T-cell (primary cell): ENCODE measurements around the gene CRAMP1. TPM values are rescaled to one million over a fixed set of nuclear protein-coding genes. Genes with fewer than 3 reads are reported as not detected.

ENCODE experiments used
- ATAC-seq, 4 experiments: fragments of 200-7000 bp in 3 of 4; fragments of 150-1000 bp in 1 of 4; cut with Tn5 transposase; replicated peaks in 1 of 4; 1 replicate in 3 of 4; 2 replicates in 1 of 4; pipeline ENCODE4 v1.10.0; 2021; ENCODE audit warnings: moderate library complexity in 3 of 4, mild to moderate bottlenecking in 2 of 4, moderate number of reproducible peaks in 1 of 4
- CTCF ChIA-PET, 2 donors: fragments of 300-600 bp; sonication (Branson Sonifier 250); formaldehyde crosslinking; loops; one replicate each; lab custom pipeline; 2022; ENCODE audit warnings: antibody characterized with exemption in 2 of 2; lab: Charles Lee
- POLR2A ChIA-PET, 2 donors: fragments of 300-600 bp; sonication (Branson Sonifier 250); formaldehyde crosslinking; loops; one replicate each; lab custom pipeline; 2022; ENCODE audit warnings: antibody characterized with exemption in 2 of 2; lab: Charles Lee
- DNase-seq, 35 experiments: peaks; one replicate each; pipeline versions ENCODE4 v3.0.0 to v3.0.0-alpha.2; 2013 to 2023
- H3K27ac ChIP-seq: one replicate; pipeline ENCODE4 v1.5.1; 2013; ENCODE audit warnings: low read length
- H3K27me3 ChIP-seq, 2 experiments: replicated peaks in 1 of 2; 1 replicate in 1 of 2; 2 replicates in 1 of 2; pipeline versions ENCODE4 v1.6.1 to v1.7.0; 2013; ENCODE audit warnings: low read length in 1 of 2, mixed read lengths in 1 of 2; ENCODE audit not compliant: control insufficient read depth in 2 of 2, insufficient read depth in 2 of 2; ENCODE audit errors: extremely low read depth in 1 of 2
- H3K36me3 ChIP-seq, 2 donors: 1 replicate in 1 of 2; 2 replicates in 1 of 2; pipeline versions ENCODE4 v1.6.1 to v1.7.0; 2013; ENCODE audit warnings: low read length in 1 of 2; ENCODE audit not compliant: control insufficient read depth in 2 of 2, insufficient read depth in 1 of 2; ENCODE audit errors: extremely low read depth in 1 of 2
- H3K4me1 ChIP-seq, 2 experiments: 1 replicate in 1 of 2; 2 replicates in 1 of 2; pipeline versions ENCODE4 v1.6.1 to v1.7.0; 2013; ENCODE audit warnings: low read length in 2 of 2, mixed read lengths in 1 of 2; ENCODE audit not compliant: insufficient read depth in 2 of 2, control insufficient read depth in 1 of 2; ENCODE audit errors: extremely low read depth in 1 of 2
- H3K4me3 ChIP-seq, 2 donors: 1 replicate in 1 of 2; 2 replicates in 1 of 2; pipeline versions ENCODE4 v1.5.1 to v1.7.0; 2013; ENCODE audit warnings: mild to moderate bottlenecking in 2 of 2, low read length in 1 of 2, moderate library complexity in 1 of 2; ENCODE audit not compliant: control insufficient read depth in 1 of 2; ENCODE audit errors: extremely low read depth in 1 of 2
- H3K9me3 ChIP-seq: 2 replicates; pipeline ENCODE4 v1.7.0; 2013
- H3K27ac Mint-ChIP-seq, 2 donors: one replicate each; pipeline ENCODE4 v1.8.0; 2020 to 2021; ENCODE audit warnings: mild to moderate bottlenecking in 2 of 2, mixed read lengths in 2 of 2
- H3K27me3 Mint-ChIP-seq, 2 donors: one replicate each; pipeline ENCODE4 v1.8.0; 2021 to 2022; ENCODE audit warnings: mixed read lengths in 2 of 2
- H3K36me3 Mint-ChIP-seq: one replicate; pipeline ENCODE4 v1.8.0; 2021; ENCODE audit warnings: mixed read lengths
- H3K4me1 Mint-ChIP-seq, 3 donors: one replicate each; pipeline ENCODE4 v1.8.0; 2020 to 2022; ENCODE audit warnings: mixed read lengths in 3 of 3, mild to moderate bottlenecking in 1 of 3
- H3K4me3 Mint-ChIP-seq, 3 donors: one replicate each; pipeline ENCODE4 v1.8.0; 2020 to 2022; ENCODE audit warnings: mild to moderate bottlenecking in 3 of 3, mixed read lengths in 3 of 3, moderate library complexity in 3 of 3
- H3K9me3 Mint-ChIP-seq, 3 donors: one replicate each; pipeline ENCODE4 v1.8.0; 2020 to 2022; ENCODE audit warnings: mixed read lengths in 3 of 3
- WGBS: methylation state at CpG from one replicate; pipeline ENCODE4 v1.1.5; 2013; ENCODE audit warnings: missing lambda C conversion rate; ENCODE audit not compliant: insufficient coverage; 5-methylcytosine and 5-hydroxymethylcytosine counted together
- total RNA-seq, 35 experiments: library from RNA in 6 of 35; stranded (reverse) in 6 of 35; fragments of 120-200 nt in 1 of 35; gene quantifications; one replicate each; pipeline versions ENCODE4 v1.2.1 to v1.2.4 and lab custom pipeline; 2013 to 2026

CRAMP1 gene
- total RNA-seq, 5 donors from 2014 or later (not counting 1 experiment from before 2014, with no cell fraction given) = 26.4 to 36.4 (median 33.0) TPM

- ATAC-seq = no peak
- Histone ChIP-seq H3K36me3 (peaks cover 24 to 41% of the 10 kb centered on the region in 2 donors), H3K4me3 (no peak overlapping the region), H3K27ac (no peak overlapping the region), H3K27me3 (no peaks in the 10 kb centered on the region), H3K9me3 (no peaks in the 10 kb centered on the region), H3K4me1 (no peaks in the 10 kb centered on the region)
- H3K4me1 Mint-ChIP-seq = peaks cover 18 to 34% (median 19%) of the 10 kb centered on the region in 3 donors
- ChIA-PET POLR2A (no interaction called here), CTCF (no interaction called here)
- WGBS = 82% methylated on average over 3 of the region's 6 CpGs
- DNase-seq = no peak
- peaks cover 30% of the 10 kb centered on the region for H3K36me3 Mint-ChIP-seq
- no peaks in the 10 kb centered on the region for H3K9me3 Mint-ChIP-seq
- H3K27ac Mint-ChIP-seq = no peak overlapping the region
- no peak overlapping the region for H3K4me3 Mint-ChIP-seq
- H3K27me3 Mint-ChIP-seq = no peaks in the 10 kb centered on the region
Observed at GRCh38 chr16:1626327-1626726, 14.2 kb downstream of the CRAMP1 start.

DNA sequence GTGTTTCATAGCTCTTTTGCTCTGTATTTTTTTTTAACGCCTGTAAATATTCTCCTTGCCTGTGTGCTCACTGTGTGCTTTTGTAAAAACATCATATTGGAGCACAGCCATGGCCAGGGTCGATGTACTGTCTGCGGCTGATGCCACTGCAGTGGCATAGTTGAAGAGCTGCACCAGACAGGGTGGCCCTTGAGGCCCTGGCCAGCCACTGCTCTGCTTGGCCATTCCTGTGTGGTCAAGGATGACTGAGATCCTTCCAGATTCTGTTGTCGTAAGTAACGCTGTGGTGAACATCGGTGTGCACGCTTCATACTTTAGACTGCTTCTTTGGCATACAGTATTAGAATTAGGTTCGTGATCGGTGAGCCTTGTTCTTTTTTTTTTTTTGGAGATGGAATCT is 14.6 kb downstream of the CRAMP1 start:
- ATAC-seq (no peak), DNase-seq (no peak)
- H3K27ac ChIP-seq = no peak overlapping the region
- Mint-ChIP-seq H3K9me3 (no peaks in the 10 kb centered on the region), H3K4me1 (peaks cover 17 to 33% (median 19%) of the 10 kb centered on the region in 3 donors), H3K27ac (no peak overlapping the region), H3K36me3 (peaks cover 33% of the 10 kb centered on the region), H3K4me3 (no peak overlapping the region), H3K27me3 (no peaks in the 10 kb centered on the region)
- no peaks in the 10 kb centered on the region for H3K9me3 ChIP-seq
- H3K36me3 ChIP-seq = peaks cover 20 to 46% of the 10 kb centered on the region in 2 donors
- ChIA-PET CTCF (no interaction called here), POLR2A (no interaction called here)
- 98% methylated on average over 9 of the region's 9 CpGs for WGBS
- H3K4me3 ChIP-seq = no peak overlapping the region
- no peaks in the 10 kb centered on the region for H3K4me1 ChIP-seq
- H3K27me3 ChIP-seq = no peaks in the 10 kb centered on the region

GRCh38 chr16:1630450-1631213 is 18.5 kb downstream of the CRAMP1 start:
- CTCF ChIA-PET = no interaction called here
- no peaks in the 10 kb centered on the region for H3K27me3 ChIP-seq
- H3K4me1 Mint-ChIP-seq = peaks cover 10 to 17% (median 11%) of the 10 kb centered on the region in 3 donors

DNA sequence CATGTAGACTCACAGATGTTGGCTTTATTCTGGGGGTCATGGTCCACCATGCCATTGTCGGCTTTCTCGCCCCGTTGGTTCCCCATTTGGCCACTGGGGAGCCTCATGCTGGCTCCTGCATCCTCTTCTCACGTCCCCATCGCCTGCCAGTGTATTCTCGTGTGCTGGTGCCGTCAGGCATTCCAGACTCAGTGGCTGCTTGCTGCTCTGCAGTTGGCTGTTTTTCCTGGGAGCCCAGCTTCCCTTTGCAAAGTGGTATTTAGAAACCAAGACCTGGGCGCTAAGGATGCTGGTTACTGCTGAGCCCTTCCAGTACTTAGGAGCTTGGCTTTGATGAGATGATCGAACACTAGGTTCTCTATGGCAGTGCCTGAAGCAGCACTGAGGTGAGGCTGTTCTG is 19.1 kb downstream of the CRAMP1 start:
- Mint-ChIP-seq H3K27me3 (no peaks in the 10 kb centered on the region), H3K36me3 (peaks cover 53% of the 10 kb centered on the region), H3K9me3 (no peaks in the 10 kb centered on the region), H3K4me1 (peaks cover 9 to 17% (median 11%) of the 10 kb centered on the region in 3 donors), H3K27ac (no peak overlapping the region), H3K4me3 (no peak overlapping the region)
- no peak overlapping the region for H3K4me3 ChIP-seq
- no peaks in the 10 kb centered on the region for H3K27me3 ChIP-seq
- no peaks in the 10 kb centered on the region for H3K9me3 ChIP-seq
- CTCF ChIA-PET = no interaction called here
- POLR2A ChIA-PET = no interaction called here
- ATAC-seq (no peak), DNase-seq (no peak)
- H3K27ac ChIP-seq = no peak overlapping the region
- H3K36me3 ChIP-seq = peaks cover 30 to 68% of the 10 kb centered on the region in 2 donors
- H3K4me1 ChIP-seq = no peaks in the 10 kb centered on the region
- WGBS = 96% methylated on average over 9 of the region's 9 CpGs

More at GRCh38 chr16:1630450-1631213, 18.5 kb downstream of the CRAMP1 start:
- Histone ChIP-seq H3K9me3 (no peaks in the 10 kb centered on the region), H3K4me1 (no peaks in the 10 kb centered on the region), H3K36me3 (peaks cover 31 to 71% of the 10 kb centered on the region in 2 donors), H3K27ac (no peak overlapping the region), H3K4me3 (no peak overlapping the region)
- WGBS = 98% methylated on average over 11 of the region's 20 CpGs
- no peaks in the 10 kb centered on the region for H3K9me3 Mint-ChIP-seq
- H3K27ac Mint-ChIP-seq = no peak overlapping the region
- DNase-seq = no peak
- H3K27me3 Mint-ChIP-seq = no peaks in the 10 kb centered on the region
- ATAC-seq = no peak
- POLR2A ChIA-PET = no interaction called here
- peaks cover 53% of the 10 kb centered on the region for H3K36me3 Mint-ChIP-seq
- H3K4me3 Mint-ChIP-seq = no peak overlapping the region

GRCh38 chr16:1631931-1632637 is 19.9 kb downstream of the CRAMP1 start:
- H3K27me3 Mint-ChIP-seq = no peaks in the 10 kb centered on the region
- H3K9me3 Mint-ChIP-seq = no peaks in the 10 kb centered on the region
- Histone ChIP-seq H3K36me3 (peaks cover 36 to 61% of the 10 kb centered on the region in 2 donors), H3K27me3 (no peaks in the 10 kb centered on the region), H3K27ac (no peak overlapping the region), H3K4me3 (no peak overlapping the region), H3K9me3 (no peaks in the 10 kb centered on the region), H3K4me1 (no peaks in the 10 kb centered on the region)
- POLR2A ChIA-PET = no interaction called here
- CTCF ChIA-PET = no interaction called here
- ATAC-seq = no peak
- peaks cover 48% of the 10 kb centered on the region for H3K36me3 Mint-ChIP-seq
- H3K4me3 Mint-ChIP-seq = no peak overlapping the region
- 98% methylated on average over 15 of the region's 18 CpGs for WGBS
- no peak for DNase-seq
- peaks cover 4 to 17% (median 8%) of the 10 kb centered on the region in 3 donors for H3K4me1 Mint-ChIP-seq
- no peak overlapping the region for H3K27ac Mint-ChIP-seq

DNA sequence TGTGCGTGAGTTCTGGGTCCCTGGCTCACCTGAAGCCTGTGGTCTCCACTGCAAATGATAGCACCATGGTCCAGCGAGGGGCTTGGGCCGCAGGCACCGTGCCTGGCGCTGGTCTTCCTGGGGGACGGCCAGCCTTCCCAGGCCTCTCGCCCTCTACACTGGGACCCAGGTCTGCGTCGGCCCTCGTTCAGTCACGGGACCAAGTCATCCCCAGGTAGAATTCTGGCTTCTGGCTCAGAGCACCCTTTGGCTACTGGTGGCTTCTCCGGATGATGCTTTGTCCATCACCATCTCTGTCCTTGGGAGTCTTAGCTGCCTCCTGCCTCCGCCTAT is 20.4 kb downstream of the CRAMP1 start:
- WGBS = 98% methylated on average over 13 of the region's 13 CpGs
- Histone ChIP-seq H3K27ac (no peak overlapping the region), H3K9me3 (no peaks in the 10 kb centered on the region), H3K36me3 (peaks cover 38 to 61% of the 10 kb centered on the region in 2 donors), H3K4me1 (no peaks in the 10 kb centered on the region), H3K4me3 (no peak overlapping the region), H3K27me3 (no peaks in the 10 kb centered on the region)
- H3K27me3 Mint-ChIP-seq = no peaks in the 10 kb centered on the region
- DNase-seq = no peak
- POLR2A ChIA-PET = no interaction called here
- CTCF ChIA-PET = no interaction called here
- H3K36me3 Mint-ChIP-seq = peaks cover 43% of the 10 kb centered on the region
- no peak for ATAC-seq
- H3K27ac Mint-ChIP-seq = no peak overlapping the region
- no peak overlapping the region for H3K4me3 Mint-ChIP-seq
- peaks cover 4 to 17% (median 8%) of the 10 kb centered on the region in 3 donors for H3K4me1 Mint-ChIP-seq
- no peaks in the 10 kb centered on the region for H3K9me3 Mint-ChIP-seq
